T-cell (primary cell): ENCODE data around the gene GOLPH3L. TPM values are rescaled to one million over a fixed set of nuclear protein-coding genes. Genes with fewer than 3 reads are reported as not detected.
"Not testable (repeated sequence)": the region's sequence is repeated elsewhere in the genome, so short reads cannot be mapped to it uniquely, and the experiment has no call there.

ENCODE experiments used
- ATAC-seq, 4 experiments: fragments of 200-7000 bp in 3 of 4; fragments of 150-1000 bp in 1 of 4; cut with Tn5 transposase; replicated peaks in 1 of 4; 1 replicate in 3 of 4; 2 replicates in 1 of 4; pipeline ENCODE4 v1.10.0; 2021; ENCODE audit warnings: moderate library complexity in 3 of 4, mild to moderate bottlenecking in 2 of 4, moderate number of reproducible peaks in 1 of 4
- CTCF ChIA-PET, 2 donors: fragments of 300-600 bp; sonication (Branson Sonifier 250); formaldehyde crosslinking; loops; one replicate each; lab custom pipeline; 2022; ENCODE audit warnings: antibody characterized with exemption in 2 of 2; lab: Charles Lee
- POLR2A ChIA-PET, 2 donors: fragments of 300-600 bp; sonication (Branson Sonifier 250); formaldehyde crosslinking; loops; one replicate each; lab custom pipeline; 2022; ENCODE audit warnings: antibody characterized with exemption in 2 of 2; lab: Charles Lee
- DNase-seq, 35 experiments: peaks; one replicate each; pipeline versions ENCODE4 v3.0.0 to v3.0.0-alpha.2; 2013 to 2023
- H3K27ac ChIP-seq: one replicate; pipeline ENCODE4 v1.5.1; 2013; ENCODE audit warnings: low read length
- H3K27me3 ChIP-seq, 2 experiments: replicated peaks in 1 of 2; 1 replicate in 1 of 2; 2 replicates in 1 of 2; pipeline versions ENCODE4 v1.6.1 to v1.7.0; 2013; ENCODE audit warnings: low read length in 1 of 2, mixed read lengths in 1 of 2; ENCODE audit not compliant: control insufficient read depth in 2 of 2, insufficient read depth in 2 of 2; ENCODE audit errors: extremely low read depth in 1 of 2
- H3K36me3 ChIP-seq, 2 donors: 1 replicate in 1 of 2; 2 replicates in 1 of 2; pipeline versions ENCODE4 v1.6.1 to v1.7.0; 2013; ENCODE audit warnings: low read length in 1 of 2; ENCODE audit not compliant: control insufficient read depth in 2 of 2, insufficient read depth in 1 of 2; ENCODE audit errors: extremely low read depth in 1 of 2
- H3K4me1 ChIP-seq, 2 experiments: 1 replicate in 1 of 2; 2 replicates in 1 of 2; pipeline versions ENCODE4 v1.6.1 to v1.7.0; 2013; ENCODE audit warnings: low read length in 2 of 2, mixed read lengths in 1 of 2; ENCODE audit not compliant: insufficient read depth in 2 of 2, control insufficient read depth in 1 of 2; ENCODE audit errors: extremely low read depth in 1 of 2
- H3K4me3 ChIP-seq, 2 donors: 1 replicate in 1 of 2; 2 replicates in 1 of 2; pipeline versions ENCODE4 v1.5.1 to v1.7.0; 2013; ENCODE audit warnings: mild to moderate bottlenecking in 2 of 2, low read length in 1 of 2, moderate library complexity in 1 of 2; ENCODE audit not compliant: control insufficient read depth in 1 of 2; ENCODE audit errors: extremely low read depth in 1 of 2
- H3K9me3 ChIP-seq: 2 replicates; pipeline ENCODE4 v1.7.0; 2013
- H3K27ac Mint-ChIP-seq, 2 donors: one replicate each; pipeline ENCODE4 v1.8.0; 2020 to 2021; ENCODE audit warnings: mild to moderate bottlenecking in 2 of 2, mixed read lengths in 2 of 2
- H3K27me3 Mint-ChIP-seq, 2 donors: one replicate each; pipeline ENCODE4 v1.8.0; 2021 to 2022; ENCODE audit warnings: mixed read lengths in 2 of 2
- H3K36me3 Mint-ChIP-seq: one replicate; pipeline ENCODE4 v1.8.0; 2021; ENCODE audit warnings: mixed read lengths
- H3K4me1 Mint-ChIP-seq, 3 donors: one replicate each; pipeline ENCODE4 v1.8.0; 2020 to 2022; ENCODE audit warnings: mixed read lengths in 3 of 3, mild to moderate bottlenecking in 1 of 3
- H3K4me3 Mint-ChIP-seq, 3 donors: one replicate each; pipeline ENCODE4 v1.8.0; 2020 to 2022; ENCODE audit warnings: mild to moderate bottlenecking in 3 of 3, mixed read lengths in 3 of 3, moderate library complexity in 3 of 3
- H3K9me3 Mint-ChIP-seq, 3 donors: one replicate each; pipeline ENCODE4 v1.8.0; 2020 to 2022; ENCODE audit warnings: mixed read lengths in 3 of 3
- WGBS: methylation state at CpG from one replicate; pipeline ENCODE4 v1.1.5; 2013; ENCODE audit warnings: missing lambda C conversion rate; ENCODE audit not compliant: insufficient coverage; 5-methylcytosine and 5-hydroxymethylcytosine counted together
- total RNA-seq, 35 experiments: library from RNA in 6 of 35; stranded (reverse) in 6 of 35; fragments of 120-200 nt in 1 of 35; gene quantifications; one replicate each; pipeline versions ENCODE4 v1.2.1 to v1.2.4 and lab custom pipeline; 2013 to 2026

The GOLPH3L gene
- total RNA-seq, 5 donors from 2014 or later (not counting 1 experiment from before 2014, with no cell fraction given): 10.2 to 23.7 (median 21.5) TPM

GRCh38 chr1:150718225-150718891 is 21.4 kb upstream of the GOLPH3L start:
- no peaks in the 10 kb centered on the region for H3K4me1 Mint-ChIP-seq
- no peaks in the 10 kb centered on the region for H3K27me3 Mint-ChIP-seq
- peak in 1 of 35 experiments; percentile 11 for DNase-seq
- Histone ChIP-seq H3K27ac (no peak overlapping the region), H3K4me1 (no peaks in the 10 kb centered on the region), H3K9me3 (no peaks in the 10 kb centered on the region), H3K4me3 (no peak overlapping the region), H3K36me3 (no peaks in the 10 kb centered on the region), H3K27me3 (no peaks in the 10 kb centered on the region)
- H3K4me3 Mint-ChIP-seq: no peak overlapping the region
- H3K9me3 Mint-ChIP-seq: no peaks in the 10 kb centered on the region
- no peaks in the 10 kb centered on the region for H3K36me3 Mint-ChIP-seq
- POLR2A ChIA-PET: no interaction called here
- CTCF ChIA-PET: no interaction called here
- whole genome bisulfite sequencing: 60% methylated on average over 3 of the region's 11 CpGs
- no peak overlapping the region for H3K27ac Mint-ChIP-seq
- ATAC-seq: no peak

- H3K4me1 Mint-ChIP-seq, H3K4me1 ChIP-seq, H3K27ac Mint-ChIP-seq, H3K36me3 Mint-ChIP-seq, H3K27me3 ChIP-seq, H3K27me3 Mint-ChIP-seq, ATAC-seq, DNase-seq, H3K9me3 ChIP-seq, H3K4me3 ChIP-seq, H3K36me3 ChIP-seq, CTCF ChIA-PET, H3K4me3 Mint-ChIP-seq, H3K9me3 Mint-ChIP-seq, H3K27ac ChIP-seq: not testable (repeated sequence)
- WGBS: no CpG with 5 or more reads among the region's 1 CpG
- POLR2A ChIA-PET: interaction anchor here in 1 of 2 donors (1.3 kb wide), 1 partner anchor 12 kb away, joined by 5 read pairs; the partner anchor contains the start of gene GOLPH3L
Measured at GRCh38 chr1:150709031-150709430, 12.1 kb upstream of the GOLPH3L start.

GRCh38 chr1:150708595-150708994 is 11.6 kb upstream of the GOLPH3L start:
- Mint-ChIP-seq H3K27me3 (no peaks in the 10 kb centered on the region), H3K27ac (no peak overlapping the region), H3K9me3 (no peaks in the 10 kb centered on the region), H3K36me3 (no peaks in the 10 kb centered on the region), H3K4me1 (no peaks in the 10 kb centered on the region), H3K4me3 (no peak overlapping the region)
- Histone ChIP-seq H3K27me3 (no peaks in the 10 kb centered on the region), H3K4me1 (no peaks in the 10 kb centered on the region), H3K4me3 (no peak overlapping the region), H3K9me3 (no peaks in the 10 kb centered on the region), H3K27ac (no peak overlapping the region), H3K36me3 (no peaks in the 10 kb centered on the region)
- ATAC-seq: no peak
- no peak for DNase-seq
- CTCF ChIA-PET: interaction anchor here in 1 of 2 donors (0.6 kb wide), 2 partner anchors 33 to 612 kb away, joined by 3 to 8 read pairs; no protein-coding TSS in a partner anchor
- POLR2A ChIA-PET: interaction anchor here in 1 of 2 donors (0.8 to 1.3 kb wide), 2 partner anchors 11 to 16 kb away, joined by 3 to 5 read pairs; partner anchors contain the start of gene GOLPH3L
- WGBS: no CpG with 5 or more reads among the region's 2 CpGs

DNA sequence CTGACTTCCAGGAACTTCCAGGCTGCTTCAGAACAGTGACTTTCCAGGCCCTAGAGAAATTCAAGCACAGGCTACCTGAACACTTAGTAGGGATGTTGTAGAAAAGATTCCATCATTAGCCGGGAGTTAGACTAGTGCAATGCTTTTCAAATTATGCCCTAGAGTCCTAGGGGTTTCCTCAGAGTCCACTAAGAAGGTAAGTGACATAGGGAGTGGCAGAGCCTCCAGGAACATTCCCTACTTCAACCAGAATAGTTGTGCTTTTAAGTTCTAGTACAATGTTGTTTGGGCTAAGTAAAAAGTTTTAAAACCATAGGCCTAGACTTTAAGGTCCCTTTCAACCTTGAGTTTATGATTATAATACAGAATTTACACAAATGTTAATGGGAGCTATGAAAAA is 9.1 kb upstream of the GOLPH3L start:
- ChIA-PET POLR2A (no interaction called here), CTCF (no interaction called here)
- ATAC-seq (no peak), DNase-seq (no peak)
- H3K9me3 Mint-ChIP-seq: no peaks in the 10 kb centered on the region
- Histone ChIP-seq H3K9me3 (no peaks in the 10 kb centered on the region), H3K27ac (no peak overlapping the region), H3K4me3 (no peak overlapping the region), H3K27me3 (no peaks in the 10 kb centered on the region), H3K4me1 (no peaks in the 10 kb centered on the region), H3K36me3 (no peaks in the 10 kb centered on the region)
- no CpG with 5 or more reads among the region's 1 CpG for WGBS
- no peaks in the 10 kb centered on the region for H3K27me3 Mint-ChIP-seq
- no peak overlapping the region for H3K27ac Mint-ChIP-seq
- H3K36me3 Mint-ChIP-seq: no peaks in the 10 kb centered on the region
- H3K4me1 Mint-ChIP-seq: no peaks in the 10 kb centered on the region
- H3K4me3 Mint-ChIP-seq: no peak overlapping the region

GRCh38 chr1:150703427-150703826 is 6.5 kb upstream of the GOLPH3L start:
- POLR2A ChIA-PET: no interaction called here
- H3K27me3 Mint-ChIP-seq: no peaks in the 10 kb centered on the region
- no peak overlapping the region for H3K27ac Mint-ChIP-seq
- no peaks in the 10 kb centered on the region for H3K9me3 Mint-ChIP-seq
- Histone ChIP-seq H3K36me3 (no peaks in the 10 kb centered on the region), H3K27me3 (no peaks in the 10 kb centered on the region), H3K4me3 (no peak overlapping the region), H3K4me1 (no peaks in the 10 kb centered on the region), H3K9me3 (no peaks in the 10 kb centered on the region), H3K27ac (no peak overlapping the region)
- CTCF ChIA-PET: no interaction called here
- peaks cover 0 to 3% (median 0%) of the 10 kb centered on the region in 3 donors for H3K4me1 Mint-ChIP-seq
- H3K4me3 Mint-ChIP-seq: no peak overlapping the region
- ATAC-seq: no peak
- no peak for DNase-seq
- no peaks in the 10 kb centered on the region for H3K36me3 Mint-ChIP-seq

- Mint-ChIP-seq H3K36me3 (peaks cover 17% of the 10 kb centered on the region), H3K27me3 (no peaks in the 10 kb centered on the region), H3K4me1 (peaks cover 31 to 36% (median 32%) of the 10 kb centered on the region in 3 donors), H3K4me3 (peak overlapping the region; percentile 94 to 99 (median 97)), H3K9me3 (no peaks in the 10 kb centered on the region), H3K27ac (peak overlapping the region; percentile 94 to 95)
- no peaks in the 10 kb centered on the region for H3K27me3 ChIP-seq
- CTCF ChIA-PET: interaction anchor here in 1 of 2 donors (0.7 to 1.7 kb wide), 13 partner anchors 21 to 1337 kb away, joined by 3 to 16 read pairs (median 4); partner anchors contain the start of genes CTSS, ENSA, MCL1 and RPRD2
- no CpG with 5 or more reads among the region's 6 CpGs for WGBS
- peak overlapping the region; percentile 77 for H3K27ac ChIP-seq
- ATAC-seq (no peak), DNase-seq (no peak)
- POLR2A ChIA-PET: interaction anchor here in 1 of 2 donors (0.6 to 1.6 kb wide), 14 partner anchors 8 to 809 kb away, joined by 3 to 10 read pairs (median 4); partner anchors contain the start of genes ENSA, MCL1, PSMD4 and RPRD2
- peak overlapping the region; percentile 93 to 96 for H3K4me3 ChIP-seq
- no peaks in the 10 kb centered on the region for H3K9me3 ChIP-seq
- H3K4me1 ChIP-seq: peaks cover 4 to 13% of the 10 kb centered on the region in 2 experiments
- H3K36me3 ChIP-seq: peaks cover 0 to 21% of the 10 kb centered on the region in 2 donors
Measured at GRCh38 chr1:150696590-150696989, 364 bp downstream of the GOLPH3L start.
